NCI-H510A treated with DMSO at 0.1 percent for 48 hours (cell line): ENCODE results near the gene NR4A1.
"Not testable (repeated sequence)": the region's sequence is repeated elsewhere in the genome, so short reads cannot be mapped to it uniquely, and the experiment has no call there.

Experiments
- DNase-seq: peaks from one replicate; lab custom pipeline; 2025; lab: John Stamatoyannopoulos, UW

Gene NR4A1

DNA sequence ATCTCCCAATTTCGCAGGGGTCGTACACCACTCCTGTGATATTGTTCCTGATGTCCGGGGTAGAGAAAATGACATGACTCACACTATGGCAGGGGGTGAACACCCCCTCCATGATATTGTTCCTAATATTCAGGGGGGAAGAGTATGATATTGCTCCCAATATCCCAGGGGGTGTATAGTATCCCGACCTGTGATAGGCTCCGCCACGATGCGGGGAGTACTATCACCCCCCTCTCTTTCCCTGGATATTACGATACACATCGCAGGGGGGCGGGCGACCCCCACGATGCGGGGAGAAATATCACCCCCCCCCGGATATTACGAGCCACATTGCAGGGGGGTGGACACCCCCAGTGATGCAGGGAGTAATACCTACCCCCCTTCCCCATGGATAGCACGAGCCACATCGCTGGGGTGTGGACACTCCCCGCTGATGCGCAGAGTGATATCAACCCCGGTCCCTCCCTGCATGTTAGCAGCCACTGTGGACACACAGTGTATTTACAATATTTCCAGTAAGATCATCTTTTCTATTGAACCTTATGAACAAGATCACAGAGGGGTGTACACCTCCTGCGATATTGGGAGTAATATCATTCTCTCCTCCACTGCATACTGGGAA, 45.9 kb downstream of the NR4A1 start:
- DNase-seq: no peak

DNA sequence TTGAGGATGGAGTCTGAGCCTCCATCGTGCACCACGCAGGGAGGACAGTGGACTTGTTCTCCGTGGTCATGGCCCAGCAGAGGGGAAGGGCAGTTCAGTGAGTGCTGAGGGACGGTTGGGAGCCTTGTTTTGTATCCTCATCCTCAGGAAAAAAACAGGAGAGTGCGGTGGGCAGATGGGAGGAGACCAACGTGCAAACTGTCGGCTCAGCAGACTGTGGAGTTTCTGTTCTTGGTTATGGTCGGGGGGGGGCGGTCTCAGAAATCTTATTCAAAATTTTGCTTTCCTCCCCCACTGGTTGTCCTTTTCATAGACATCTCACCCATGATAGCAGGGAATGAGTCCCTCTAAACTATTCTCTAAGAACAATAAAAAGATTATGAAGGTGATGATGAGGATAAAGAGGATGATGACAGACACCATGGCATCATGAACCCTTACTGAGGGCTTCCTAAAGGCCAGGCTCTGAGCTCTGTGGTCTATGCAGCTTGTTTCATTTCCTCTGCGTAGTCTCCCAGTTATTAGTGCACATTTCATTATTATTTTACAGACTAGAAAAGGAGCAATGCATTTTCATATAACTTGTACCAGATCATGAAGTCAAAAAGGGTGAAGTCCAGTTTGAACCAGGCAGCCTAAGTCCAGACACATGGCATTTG, 53.3 kb downstream of the NR4A1 start:
- not testable (repeated sequence) for DNase-seq
